ENCODE data around the gene ADCY7. TPM values are rescaled to one million over a fixed set of nuclear protein-coding genes. Genes with fewer than 3 reads are reported as not detected.

ADCY7 gene
- total and polyA plus RNA-seq, 2 donors (not counting 1 experiment from before 2014, with no cell fraction given): 9.9 to 34.0 TPM

GRCh38 chr16:50275428-50276325, 9.3 kb downstream of the ADCY7 start:
- no peaks in the 10 kb centered on the region for H3K4me1 ChIP-seq (ENCODE audit: control insufficient read depth, extremely low read depth, insufficient read depth, low read length)
- TF ChIP-seq, protein P1, sequence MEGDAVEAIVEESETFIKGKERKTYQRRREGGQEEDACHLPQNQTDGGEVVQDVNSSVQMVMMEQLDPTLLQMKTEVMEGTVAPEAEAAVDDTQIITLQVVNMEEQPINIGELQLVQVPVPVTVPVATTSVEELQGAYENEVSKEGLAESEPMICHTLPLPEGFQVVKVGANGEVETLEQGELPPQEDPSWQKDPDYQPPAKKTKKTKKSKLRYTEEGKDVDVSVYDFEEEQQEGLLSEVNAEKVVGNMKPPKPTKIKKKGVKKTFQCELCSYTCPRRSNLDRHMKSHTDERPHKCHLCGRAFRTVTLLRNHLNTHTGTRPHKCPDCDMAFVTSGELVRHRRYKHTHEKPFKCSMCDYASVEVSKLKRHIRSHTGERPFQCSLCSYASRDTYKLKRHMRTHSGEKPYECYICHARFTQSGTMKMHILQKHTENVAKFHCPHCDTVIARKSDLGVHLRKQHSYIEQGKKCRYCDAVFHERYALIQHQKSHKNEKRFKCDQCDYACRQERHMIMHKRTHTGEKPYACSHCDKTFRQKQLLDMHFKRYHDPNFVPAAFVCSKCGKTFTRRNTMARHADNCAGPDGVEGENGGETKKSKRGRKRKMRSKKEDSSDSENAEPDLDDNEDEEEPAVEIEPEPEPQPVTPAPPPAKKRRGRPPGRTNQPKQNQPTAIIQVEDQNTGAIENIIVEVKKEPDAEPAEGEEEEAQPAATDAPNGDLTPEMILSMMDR (conservative IDR thresholded peaks at IDR 0.05 in 1 of 2, IDR thresholded peaks at IDR 0.05 in 1 of 2; ENCODE audit: low read depth in 1 of 2, low read length in 2 of 2): no peak
- no peak for TF ChIP-seq EZH2 (IDR thresholded peaks at IDR 0.05; ENCODE audit: low read length, missing control alignments)
- H2AFZ ChIP-seq (ENCODE audit: low read length): no peak overlapping the region
- H3K9me3 ChIP-seq (ENCODE audit: control insufficient read depth, insufficient read depth, low read depth, low read length): no peaks in the 10 kb centered on the region
- H3K79me2 ChIP-seq (ENCODE audit: control insufficient read depth, insufficient read depth, low read length): no peaks in the 10 kb centered on the region
- H3K4me2 ChIP-seq (ENCODE audit: extremely low read depth, insufficient read depth, low read length): no peak overlapping the region
- no peak overlapping the region for H3K9ac ChIP-seq (ENCODE audit: insufficient read depth, low read length)
- no peaks in the 10 kb centered on the region for H3K36me3 ChIP-seq (ENCODE audit: control insufficient read depth, insufficient read depth, low read length)
- no peaks in the 10 kb centered on the region for H3K27me3 ChIP-seq (ENCODE audit: control insufficient read depth, insufficient read depth, low read length)
- no peak overlapping the region for H3K27ac ChIP-seq (ENCODE audit: insufficient read depth, low read length)
- H3K4me3 ChIP-seq (replicated peaks in 1 of 4; ENCODE audit: control extremely low read depth in 1 of 4, insufficient read depth in 1 of 4, low read depth in 3 of 4, low read length in 4 of 4): no peak overlapping the region
- no peak for DNase-seq (ENCODE audit: low read depth in 2 of 2)
- no peaks in the 10 kb centered on the region for H4K20me1 ChIP-seq (ENCODE audit: control insufficient read depth, extremely low read depth, insufficient read depth, low read length)

- Histone ChIP-seq H3K79me2 (ENCODE audit: control insufficient read depth, insufficient read depth, low read length) (no peaks in the 10 kb centered on the region), H3K9ac (ENCODE audit: insufficient read depth, low read length) (no peak overlapping the region), H3K27ac (ENCODE audit: insufficient read depth, low read length) (no peak overlapping the region), H4K20me1 (ENCODE audit: control insufficient read depth, extremely low read depth, insufficient read depth, low read length) (no peaks in the 10 kb centered on the region), H3K4me2 (ENCODE audit: extremely low read depth, insufficient read depth, low read length) (no peak overlapping the region), H3K36me3 (ENCODE audit: control insufficient read depth, insufficient read depth, low read length) (no peaks in the 10 kb centered on the region), H3K4me3 (replicated peaks in 1 of 4; ENCODE audit: control extremely low read depth in 1 of 4, insufficient read depth in 1 of 4, low read depth in 3 of 4, low read length in 4 of 4) (no peak overlapping the region), H3K9me3 (ENCODE audit: control insufficient read depth, insufficient read depth, low read depth, low read length) (no peaks in the 10 kb centered on the region), H3K27me3 (ENCODE audit: control insufficient read depth, insufficient read depth, low read length) (no peaks in the 10 kb centered on the region), H2AFZ (ENCODE audit: low read length) (no peak overlapping the region), H3K4me1 (ENCODE audit: control insufficient read depth, extremely low read depth, insufficient read depth, low read length) (no peaks in the 10 kb centered on the region)
- TF ChIP-seq, protein P1 (conservative IDR thresholded peaks at IDR 0.05 in 1 of 2, IDR thresholded peaks at IDR 0.05 in 1 of 2; ENCODE audit: low read depth in 1 of 2, low read length in 2 of 2): no peak
- TF ChIP-seq EZH2 (IDR thresholded peaks at IDR 0.05; ENCODE audit: low read length, missing control alignments): no peak
- no peak for DNase-seq (ENCODE audit: low read depth in 2 of 2)
Measured at GRCh38 chr16:50276326-50276640, 9.9 kb downstream of the ADCY7 start.

GRCh38 chr16:50276801-50277555, 10.6 kb downstream of the ADCY7 start:
- H2AFZ ChIP-seq (ENCODE audit: low read length): no peak overlapping the region
- H3K27me3 ChIP-seq (ENCODE audit: control insufficient read depth, insufficient read depth, low read length): no peaks in the 10 kb centered on the region
- no peak overlapping the region for H3K27ac ChIP-seq (ENCODE audit: insufficient read depth, low read length)
- H4K20me1 ChIP-seq (ENCODE audit: control insufficient read depth, extremely low read depth, insufficient read depth, low read length): no peaks in the 10 kb centered on the region
- H3K9me3 ChIP-seq (ENCODE audit: control insufficient read depth, insufficient read depth, low read depth, low read length): no peaks in the 10 kb centered on the region
- TF ChIP-seq EZH2 (IDR thresholded peaks at IDR 0.05; ENCODE audit: low read length, missing control alignments): no peak
- TF ChIP-seq, protein P1 (conservative IDR thresholded peaks at IDR 0.05 in 1 of 2, IDR thresholded peaks at IDR 0.05 in 1 of 2; ENCODE audit: low read depth in 1 of 2, low read length in 2 of 2): no peak
- H3K9ac ChIP-seq (ENCODE audit: insufficient read depth, low read length): no peak overlapping the region
- H3K36me3 ChIP-seq (ENCODE audit: control insufficient read depth, insufficient read depth, low read length): no peaks in the 10 kb centered on the region
- no peak for DNase-seq (ENCODE audit: low read depth in 2 of 2)
- H3K4me3 ChIP-seq (replicated peaks in 1 of 4; ENCODE audit: control extremely low read depth in 1 of 4, insufficient read depth in 1 of 4, low read depth in 3 of 4, low read length in 4 of 4): no peak overlapping the region
- H3K4me2 ChIP-seq (ENCODE audit: extremely low read depth, insufficient read depth, low read length): no peak overlapping the region
- H3K4me1 ChIP-seq (ENCODE audit: control insufficient read depth, extremely low read depth, insufficient read depth, low read length): no peaks in the 10 kb centered on the region
- H3K79me2 ChIP-seq (ENCODE audit: control insufficient read depth, insufficient read depth, low read length): no peaks in the 10 kb centered on the region
